SK-N-SH treated with all-trans-retinoic acid at 6 μM for 48 hours (cell line): ENCODE results near the gene TM6SF1.
"Not testable (repeated sequence)": the region's sequence is repeated elsewhere in the genome, so short reads cannot be mapped to it uniquely, and the experiment has no call there.

ENCODE experiments used
- ARNTL ChIP-seq: fragments of 450-650 bp; formaldehyde crosslinking; IDR thresholded peaks from 2 replicates; pipeline ENCODE4 v1.5.0; 2020; ENCODE audit warnings: low read depth, mild to moderate bottlenecking, moderate library complexity, borderline replicate concordance
- CSDC2 ChIP-seq: fragments of 250-450 bp; sonication (Bioruptor Pico); IDR thresholded peaks from 2 replicates; pipeline ENCODE4 v1.5.0; 2020; ENCODE audit warnings: mild to moderate bottlenecking, moderate library complexity
- GLIS3 ChIP-seq: fragments of 250-450 bp; sonication (Bioruptor Pico); IDR thresholded peaks from 2 replicates; pipeline ENCODE4 v1.5.0; 2020; ENCODE audit warnings: mild to moderate bottlenecking, moderate library complexity
- OSR1 ChIP-seq: fragments of 250-450 bp; sonication (Bioruptor Pico); IDR thresholded peaks from 2 replicates; pipeline ENCODE4 v1.8.0; 2022; ENCODE audit warnings: moderate library complexity, mild to moderate bottlenecking, inconsistent platforms
- PPARA ChIP-seq: fragments of 250-450 bp; sonication (Bioruptor Pico); IDR thresholded peaks from 2 replicates; pipeline ENCODE4 v1.5.0; 2020; ENCODE audit warnings: mild to moderate bottlenecking, borderline replicate concordance
- RARB ChIP-seq: fragments of 250-450 bp; sonication (Bioruptor Pico); IDR thresholded peaks from 2 replicates; pipeline ENCODE4 v1.8.0; 2021; ENCODE audit warnings: mild to moderate bottlenecking, moderate library complexity
- ZFP3 ChIP-seq: fragments of 250-450 bp; sonication (Bioruptor Pico); IDR thresholded peaks from 2 replicates; pipeline ENCODE4 v1.5.0; 2020; ENCODE audit warnings: mild to moderate bottlenecking, moderate library complexity
- ZNF70 ChIP-seq: fragments of 450-650 bp; formaldehyde crosslinking; IDR thresholded peaks from 2 replicates; pipeline ENCODE4 v1.5.0; 2020; ENCODE audit warnings: mild to moderate bottlenecking, moderate library complexity
- ZNF8 ChIP-seq: fragments of 450-650 bp; formaldehyde crosslinking; IDR thresholded peaks from 2 replicates; pipeline ENCODE4 v1.5.0; 2020; ENCODE audit warnings: mild to moderate bottlenecking, moderate library complexity
- TF ChIP-seq, protein P1 (sequence below): fragments of 250-450 bp; sonication (Bioruptor Pico); IDR thresholded peaks from 2 replicates; pipeline ENCODE4 v1.8.0; 2021; ENCODE audit warnings: low read depth, mild to moderate bottlenecking, moderate library complexity, borderline replicate concordance
- TF ChIP-seq, protein P2 (sequence below): fragments of 250-450 bp; sonication (Bioruptor Pico); IDR thresholded peaks from 2 replicates; pipeline ENCODE4 v1.8.0; 2020; ENCODE audit warnings: mild to moderate bottlenecking, moderate library complexity, borderline replicate concordance
- TF ChIP-seq, protein P3 (sequence below): fragments of 250-450 bp; sonication (Bioruptor Pico); IDR thresholded peaks from 2 replicates; pipeline ENCODE4 v1.5.0; 2020; ENCODE audit warnings: mild to moderate bottlenecking, moderate library complexity
- TF ChIP-seq, protein P4 (sequence below): fragments of 250-450 bp; sonication (Bioruptor Pico); IDR thresholded peaks from 2 replicates; pipeline ENCODE4 v1.5.1; 2020; ENCODE audit warnings: low read depth, mild to moderate bottlenecking, moderate library complexity

DNA sequence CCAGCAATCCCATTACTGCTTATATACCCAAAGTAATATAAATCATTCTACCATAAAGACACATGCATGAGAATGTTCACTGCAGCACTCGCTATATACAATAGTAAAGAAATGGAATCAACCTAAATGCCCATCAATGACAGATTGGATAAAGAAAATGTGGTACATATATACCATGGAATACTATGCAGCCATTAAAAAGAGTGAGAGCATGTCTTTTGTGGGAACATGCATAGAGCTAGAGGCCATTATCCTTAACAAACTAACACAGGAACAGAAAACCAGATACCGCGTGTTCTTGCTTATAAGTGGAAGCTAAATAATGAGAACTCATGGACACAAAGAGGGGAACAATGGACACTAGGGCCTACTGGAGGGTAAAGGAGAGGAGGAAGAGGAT is 34.7 kb downstream of the TM6SF1 start:
- TF ChIP-seq ZFP3; ZNF70 (CRISPR knock-in tag); GLIS3 (CRISPR knock-in tag); RARB (CRISPR knock-in tag); OSR1 (CRISPR knock-in tag); ARNTL (CRISPR knock-in tag); PPARA (CRISPR knock-in tag); CSDC2 (CRISPR knock-in tag): not testable (repeated sequence)
- TF ChIP-seq, protein P1, sequence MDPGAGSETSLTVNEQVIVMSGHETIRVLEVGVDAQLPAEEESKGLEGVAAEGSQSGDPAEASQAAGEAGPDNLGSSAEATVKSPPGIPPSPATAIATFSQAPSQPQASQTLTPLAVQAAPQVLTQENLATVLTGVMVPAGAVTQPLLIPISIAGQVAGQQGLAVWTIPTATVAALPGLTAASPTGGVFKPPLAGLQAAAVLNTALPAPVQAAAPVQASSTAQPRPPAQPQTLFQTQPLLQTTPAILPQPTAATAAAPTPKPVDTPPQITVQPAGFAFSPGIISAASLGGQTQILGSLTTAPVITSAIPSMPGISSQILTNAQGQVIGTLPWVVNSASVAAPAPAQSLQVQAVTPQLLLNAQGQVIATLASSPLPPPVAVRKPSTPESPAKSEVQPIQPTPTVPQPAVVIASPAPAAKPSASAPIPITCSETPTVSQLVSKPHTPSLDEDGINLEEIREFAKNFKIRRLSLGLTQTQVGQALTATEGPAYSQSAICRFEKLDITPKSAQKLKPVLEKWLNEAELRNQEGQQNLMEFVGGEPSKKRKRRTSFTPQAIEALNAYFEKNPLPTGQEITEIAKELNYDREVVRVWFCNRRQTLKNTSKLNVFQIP: not testable (repeated sequence)
- TF ChIP-seq, protein P2, sequence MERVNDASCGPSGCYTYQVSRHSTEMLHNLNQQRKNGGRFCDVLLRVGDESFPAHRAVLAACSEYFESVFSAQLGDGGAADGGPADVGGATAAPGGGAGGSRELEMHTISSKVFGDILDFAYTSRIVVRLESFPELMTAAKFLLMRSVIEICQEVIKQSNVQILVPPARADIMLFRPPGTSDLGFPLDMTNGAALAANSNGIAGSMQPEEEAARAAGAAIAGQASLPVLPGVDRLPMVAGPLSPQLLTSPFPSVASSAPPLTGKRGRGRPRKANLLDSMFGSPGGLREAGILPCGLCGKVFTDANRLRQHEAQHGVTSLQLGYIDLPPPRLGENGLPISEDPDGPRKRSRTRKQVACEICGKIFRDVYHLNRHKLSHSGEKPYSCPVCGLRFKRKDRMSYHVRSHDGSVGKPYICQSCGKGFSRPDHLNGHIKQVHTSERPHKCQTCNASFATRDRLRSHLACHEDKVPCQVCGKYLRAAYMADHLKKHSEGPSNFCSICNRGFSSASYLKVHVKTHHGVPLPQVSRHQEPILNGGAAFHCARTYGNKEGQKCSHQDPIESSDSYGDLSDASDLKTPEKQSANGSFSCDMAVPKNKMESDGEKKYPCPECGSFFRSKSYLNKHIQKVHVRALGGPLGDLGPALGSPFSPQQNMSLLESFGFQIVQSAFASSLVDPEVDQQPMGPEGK (CRISPR knock-in tag): not testable (repeated sequence)
- TF ChIP-seq, protein P3, sequence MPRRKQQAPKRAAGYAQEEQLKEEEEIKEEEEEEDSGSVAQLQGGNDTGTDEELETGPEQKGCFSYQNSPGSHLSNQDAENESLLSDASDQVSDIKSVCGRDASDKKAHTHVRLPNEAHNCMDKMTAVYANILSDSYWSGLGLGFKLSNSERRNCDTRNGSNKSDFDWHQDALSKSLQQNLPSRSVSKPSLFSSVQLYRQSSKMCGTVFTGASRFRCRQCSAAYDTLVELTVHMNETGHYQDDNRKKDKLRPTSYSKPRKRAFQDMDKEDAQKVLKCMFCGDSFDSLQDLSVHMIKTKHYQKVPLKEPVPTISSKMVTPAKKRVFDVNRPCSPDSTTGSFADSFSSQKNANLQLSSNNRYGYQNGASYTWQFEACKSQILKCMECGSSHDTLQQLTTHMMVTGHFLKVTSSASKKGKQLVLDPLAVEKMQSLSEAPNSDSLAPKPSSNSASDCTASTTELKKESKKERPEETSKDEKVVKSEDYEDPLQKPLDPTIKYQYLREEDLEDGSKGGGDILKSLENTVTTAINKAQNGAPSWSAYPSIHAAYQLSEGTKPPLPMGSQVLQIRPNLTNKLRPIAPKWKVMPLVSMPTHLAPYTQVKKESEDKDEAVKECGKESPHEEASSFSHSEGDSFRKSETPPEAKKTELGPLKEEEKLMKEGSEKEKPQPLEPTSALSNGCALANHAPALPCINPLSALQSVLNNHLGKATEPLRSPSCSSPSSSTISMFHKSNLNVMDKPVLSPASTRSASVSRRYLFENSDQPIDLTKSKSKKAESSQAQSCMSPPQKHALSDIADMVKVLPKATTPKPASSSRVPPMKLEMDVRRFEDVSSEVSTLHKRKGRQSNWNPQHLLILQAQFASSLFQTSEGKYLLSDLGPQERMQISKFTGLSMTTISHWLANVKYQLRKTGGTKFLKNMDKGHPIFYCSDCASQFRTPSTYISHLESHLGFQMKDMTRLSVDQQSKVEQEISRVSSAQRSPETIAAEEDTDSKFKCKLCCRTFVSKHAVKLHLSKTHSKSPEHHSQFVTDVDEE (CRISPR knock-in tag): not testable (repeated sequence)
- TF ChIP-seq ZNF8 (CRISPR knock-in tag): peak; percentile 86
- TF ChIP-seq, protein P4, sequence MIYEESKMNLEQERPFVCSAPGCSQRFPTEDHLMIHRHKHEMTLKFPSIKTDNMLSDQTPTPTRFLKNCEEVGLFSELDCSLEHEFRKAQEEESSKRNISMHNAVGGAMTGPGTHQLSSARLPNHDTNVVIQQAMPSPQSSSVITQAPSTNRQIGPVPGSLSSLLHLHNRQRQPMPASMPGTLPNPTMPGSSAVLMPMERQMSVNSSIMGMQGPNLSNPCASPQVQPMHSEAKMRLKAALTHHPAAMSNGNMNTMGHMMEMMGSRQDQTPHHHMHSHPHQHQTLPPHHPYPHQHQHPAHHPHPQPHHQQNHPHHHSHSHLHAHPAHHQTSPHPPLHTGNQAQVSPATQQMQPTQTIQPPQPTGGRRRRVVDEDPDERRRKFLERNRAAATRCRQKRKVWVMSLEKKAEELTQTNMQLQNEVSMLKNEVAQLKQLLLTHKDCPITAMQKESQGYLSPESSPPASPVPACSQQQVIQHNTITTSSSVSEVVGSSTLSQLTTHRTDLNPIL (CRISPR knock-in tag): not testable (repeated sequence)
